GM21529 (cell line): ENCODE results near the gene MRTFB.
"Not testable (repeated sequence)": the region's sequence is repeated elsewhere in the genome, so short reads cannot be mapped to it uniquely, and the experiment has no call there.

ENCODE experiments used
- ATAC-seq: cut with Tn5 transposase; IDR thresholded peaks from one replicate; pipeline ENCODE4 v1.9.1; 2021; ENCODE audit not compliant: unreplicated experiment

The MRTFB gene

GRCh38 chr16:14182999-14183398, 111.9 kb downstream of the MRTFB start:
- ATAC-seq = no peak

- not testable (repeated sequence) for ATAC-seq
These were observed 112.8 kb downstream of the MRTFB start for GRCh38 chr16:14183962-14184361.

- ATAC-seq = no peak
These were observed 115.1 kb downstream of the MRTFB start for GRCh38 chr16:14186007-14186794.

- no peak for ATAC-seq
These were observed 115.7 kb downstream of the MRTFB start for GRCh38 chr16:14186795-14187221.

- ATAC-seq = no peak
These were observed 116.6 kb downstream of the MRTFB start for GRCh38 chr16:14187517-14188338.

- peak; percentile 93 for ATAC-seq
These were observed 122.3 kb downstream of the MRTFB start for GRCh38 chr16:14193316-14193871.

GRCh38 chr16:14194721-14195120, 123.6 kb downstream of the MRTFB start:
- ATAC-seq = no peak

- no peak for ATAC-seq
These were observed 124.9 kb downstream of the MRTFB start for GRCh38 chr16:14196011-14196410.

- ATAC-seq = no peak
These were observed 125.4 kb downstream of the MRTFB start for GRCh38 chr16:14196539-14196938.

GRCh38 chr16:14198012-14198411, 126.9 kb downstream of the MRTFB start:
- ATAC-seq = no peak

GRCh38 chr16:14198572-14198971, 127.5 kb downstream of the MRTFB start:
- ATAC-seq = no peak

- ATAC-seq = no peak
These were observed 128.1 kb downstream of the MRTFB start for GRCh38 chr16:14199199-14199598.

GRCh38 chr16:14199624-14200023, 128.5 kb downstream of the MRTFB start:
- no peak for ATAC-seq

GRCh38 chr16:14202095-14202494, 131.0 kb downstream of the MRTFB start:
- ATAC-seq = no peak

- no peak for ATAC-seq
These were observed 131.6 kb downstream of the MRTFB start for GRCh38 chr16:14202697-14203096.

- ATAC-seq = no peak
These were observed 132.0 kb downstream of the MRTFB start for GRCh38 chr16:14203166-14203565.

- no peak for ATAC-seq
These were observed 134.5 kb downstream of the MRTFB start for GRCh38 chr16:14205666-14206065.

- ATAC-seq = no peak
These were observed 140.9 kb downstream of the MRTFB start for GRCh38 chr16:14211856-14212543.

GRCh38 chr16:14215941-14216340, 144.8 kb downstream of the MRTFB start:
- ATAC-seq = no peak

GRCh38 chr16:14219983-14220382, 148.9 kb downstream of the MRTFB start:
- ATAC-seq = no peak

- ATAC-seq = no peak
These were observed 152.5 kb downstream of the MRTFB start for GRCh38 chr16:14223632-14224031.
